Epithelial cell of proximal tubule (primary cell): Measurements from ENCODE around the gene BOC. TPM values are rescaled to one million over a fixed set of nuclear protein-coding genes. Genes with fewer than 3 reads are reported as not detected.

Experiments used
- DNase-seq: peaks from one replicate; pipeline ENCODE4 v3.0.0-alpha.2; 2011; ENCODE audit warnings: low read depth
- H3K4me3 ChIP-seq: 2 replicates; pipeline ENCODE4 v1.5.1; 2011; ENCODE audit warnings: low read depth, mild to moderate bottlenecking, low read length
- CTCF ChIP-seq: conservative IDR thresholded peaks from 2 replicates; pipeline ENCODE4 v1.5.1; 2012; ENCODE audit warnings: low read depth, mild to moderate bottlenecking, low read length
- total RNA-seq: library from RNA; depleted of rRNA; stranded (reverse); fragments of >200 nt; gene quantifications from 2 replicates; pipeline ENCODE4 v1.2.3, GENCODE V29; 2015

Gene BOC
- total RNA-seq, 1 donor from 2014 or later = 3.5 TPM

- DNase-seq = no peak
- no peak for TF ChIP-seq CTCF
- H3K4me3 ChIP-seq = no peak overlapping the region
Observed at GRCh38 chr3:113174801-113175485, 36.4 kb upstream of the BOC start.

GRCh38 chr3:113177526-113177925, 33.8 kb upstream of the BOC start:
- no peak overlapping the region for H3K4me3 ChIP-seq
- no peak for TF ChIP-seq CTCF
- no peak for DNase-seq

GRCh38 chr3:113179235-113179824, 32.0 kb upstream of the BOC start:
- TF ChIP-seq CTCF = no peak
- no peak overlapping the region for H3K4me3 ChIP-seq

GRCh38 chr3:113183748-113184661, 27.4 kb upstream of the BOC start:
- TF ChIP-seq CTCF = no peak
- H3K4me3 ChIP-seq = no peak overlapping the region
- no peak for DNase-seq

More at GRCh38 chr3:113179235-113179824, 32.0 kb upstream of the BOC start:
- no peak for DNase-seq

GRCh38 chr3:113185194-113185835, 26.0 kb upstream of the BOC start:
- TF ChIP-seq CTCF = no peak
- no peak overlapping the region for H3K4me3 ChIP-seq
- DNase-seq = no peak

- DNase-seq = no peak
- TF ChIP-seq CTCF = no peak
- no peak overlapping the region for H3K4me3 ChIP-seq
Observed at GRCh38 chr3:113186566-113186965, 24.8 kb upstream of the BOC start.
